ENCODE data around the gene SPRR2E. TPM values are rescaled to one million over a fixed set of nuclear protein-coding genes. Genes with fewer than 3 reads are reported as not detected.
"Not testable (repeated sequence)": the region's sequence is repeated elsewhere in the genome, so short reads cannot be mapped to it uniquely, and the experiment has no call there.

Gene SPRR2E
- total RNA-seq, 2 experiments from 2014 or later: not detected

GRCh38 chr1:153057375-153057774 is 37.0 kb downstream of the SPRR2E start, which contains the start of gene SPRR2A:
Gene SPRR2A, minus strand, starts transcription at chr1:153057512. Its CDS starts 777 bp downstream, at chr1:153056735.
- DNase-seq: no peak
- H3K9me3 Mint-ChIP-seq: no peaks in the 10 kb centered on the region
- CTCF ChIA-PET: no interaction called here
- H3K27ac Mint-ChIP-seq: no peak within 1 kb of the TSS
- intact Hi-C loops (cut with micrococcal nuclease): no loop called here
- H3K27me3 Mint-ChIP-seq: peaks cover 22% of the 10 kb centered on the region
- H3K4me1 Mint-ChIP-seq (ENCODE audit: low read depth): no peaks in the 10 kb centered on the region
- POLR2A ChIA-PET: no interaction called here
- H3K36me3 Mint-ChIP-seq: no peaks in the 10 kb centered on the region
- no peak within 1 kb of the TSS for H3K4me3 Mint-ChIP-seq

- CTCF ChIA-PET; H3K4me1 Mint-ChIP-seq (ENCODE audit: low read depth); DNase-seq; intact Hi-C loops (cut with micrococcal nuclease); POLR2A ChIA-PET; H3K4me3 Mint-ChIP-seq; H3K9me3 Mint-ChIP-seq; H3K36me3 Mint-ChIP-seq; H3K27ac Mint-ChIP-seq: not testable (repeated sequence)
- H3K27me3 Mint-ChIP-seq: peaks cover 20% of the 10 kb centered on the region
These were observed 38.2 kb downstream of the SPRR2E start for GRCh38 chr1:153056111-153056510.

- H3K27ac Mint-ChIP-seq: no peak overlapping the region
- intact Hi-C loops (cut with micrococcal nuclease): no loop called here
- H3K4me3 Mint-ChIP-seq: no peak overlapping the region
- CTCF ChIA-PET: no interaction called here
- no peaks in the 10 kb centered on the region for H3K4me1 Mint-ChIP-seq (ENCODE audit: low read depth)
- H3K36me3 Mint-ChIP-seq: no peaks in the 10 kb centered on the region
- no peak for DNase-seq
- POLR2A ChIA-PET: no interaction called here
- peaks cover 13% of the 10 kb centered on the region for H3K27me3 Mint-ChIP-seq
- H3K9me3 Mint-ChIP-seq: no peaks in the 10 kb centered on the region
These were observed 45.1 kb downstream of the SPRR2E start for GRCh38 chr1:153049211-153049610.

Other genes starting within 250 kb of the SPRR2E start
- gene LCE7A, start 234.5 kb downstream of the SPRR2E start, total RNA-seq: not detected
- gene SMCP, start 216.2 kb downstream of the SPRR2E start, total RNA-seq: not detected
- not detected for gene IVL, start 186.0 kb downstream of the SPRR2E start, total RNA-seq
- not detected for gene SPRR5, start 147.3 kb downstream of the SPRR2E start, total RNA-seq
- not detected for gene SPRR4, start 123.9 kb downstream of the SPRR2E start, total RNA-seq
- not detected for gene SPRR1A, start 110.4 kb downstream of the SPRR2E start, total RNA-seq
- gene SPRR3, start 92.8 kb downstream of the SPRR2E start, total RNA-seq: not detected
- gene SPRR1B, start 63.3 kb downstream of the SPRR2E start, total RNA-seq: not detected
- gene SPRR2D, start 53.4 kb downstream of the SPRR2E start, total RNA-seq: not detected
- gene SPRR2A, start 37.0 kb downstream of the SPRR2E start, total RNA-seq: not detected
- gene SPRR2B, start 22.9 kb downstream of the SPRR2E start, total RNA-seq: not detected
- gene SPRR2F, start 19.0 kb upstream of the SPRR2E start, total RNA-seq: not detected
- not detected for gene SPRR2G, start 56.4 kb upstream of the SPRR2E start, total RNA-seq
- gene LELP1, start 108.9 kb upstream of the SPRR2E start, total RNA-seq: not detected
- gene PRR9, start 123.1 kb upstream of the SPRR2E start, total RNA-seq: not detected
- under 1 TPM in 1 of 2 experiments, not detected in 1; 0.19 TPM for gene LORICRIN, start 165.2 kb upstream of the SPRR2E start, total RNA-seq
- not detected for gene PGLYRP3, start 218.4 kb upstream of the SPRR2E start, total RNA-seq